AG08396 (cell line): ENCODE measurements around the gene PHF14.
"Not testable (repeated sequence)": the region's sequence is repeated elsewhere in the genome, so short reads cannot be mapped to it uniquely, and the experiment has no call there.

Experiments
- DNase-seq: peaks from one replicate; pipeline ENCODE4 v3.0.0; 2012; ENCODE audit warnings: low spot score, mixed read lengths

PHF14 gene

GRCh38 chr7:10990748-10991147 is 17.1 kb downstream of the PHF14 start:
- not testable (repeated sequence) for DNase-seq

- DNase-seq = not testable (repeated sequence)
These were observed 22.0 kb downstream of the PHF14 start for GRCh38 chr7:10995482-10996166.

- no peak for DNase-seq
These were observed 25.5 kb downstream of the PHF14 start for GRCh38 chr7:10998996-10999757.

- DNase-seq = no peak
These were observed 31.5 kb downstream of the PHF14 start for GRCh38 chr7:11005202-11005601.

- DNase-seq = no peak
These were observed 32.6 kb downstream of the PHF14 start for GRCh38 chr7:11006291-11006690.

- DNase-seq = no peak
These were observed 36.0 kb downstream of the PHF14 start for GRCh38 chr7:11009631-11010030.

- DNase-seq = no peak
These were observed 47.8 kb downstream of the PHF14 start for GRCh38 chr7:11021468-11021867.

- DNase-seq = no peak
These were observed 53.0 kb downstream of the PHF14 start for GRCh38 chr7:11026452-11027359.

GRCh38 chr7:11035661-11036060 is 62.0 kb downstream of the PHF14 start:
- no peak for DNase-seq

- no peak for DNase-seq
These were observed 66.3 kb downstream of the PHF14 start for GRCh38 chr7:11039974-11040373.

- no peak for DNase-seq
These were observed 80.4 kb downstream of the PHF14 start for GRCh38 chr7:11054033-11054432.

GRCh38 chr7:11060893-11061292 is 87.2 kb downstream of the PHF14 start:
- DNase-seq = no peak

- DNase-seq = no peak
These were observed 88.4 kb downstream of the PHF14 start for GRCh38 chr7:11062110-11062509.

- DNase-seq = no peak
These were observed 95.9 kb downstream of the PHF14 start for GRCh38 chr7:11069591-11069990.

- no peak for DNase-seq
These were observed 104.1 kb downstream of the PHF14 start for GRCh38 chr7:11077816-11078215.

GRCh38 chr7:11078247-11078834 is 104.7 kb downstream of the PHF14 start:
- DNase-seq = no peak

- DNase-seq = no peak
These were observed 106.2 kb downstream of the PHF14 start for GRCh38 chr7:11079907-11080306.

GRCh38 chr7:11082121-11082520 is 108.4 kb downstream of the PHF14 start:
- DNase-seq = no peak

GRCh38 chr7:11082552-11083213 is 109.0 kb downstream of the PHF14 start:
- DNase-seq = no peak

- DNase-seq = no peak
These were observed 109.5 kb downstream of the PHF14 start for GRCh38 chr7:11083214-11083568.

- DNase-seq = no peak
These were observed 130.9 kb downstream of the PHF14 start for GRCh38 chr7:11104578-11104977.

GRCh38 chr7:11109659-11110058 is 136.0 kb downstream of the PHF14 start:
- DNase-seq = no peak
